GM04504 (cell line): ENCODE data around the gene MRTFA.
"Not testable (repeated sequence)": the region's sequence is repeated elsewhere in the genome, so short reads cannot be mapped to it uniquely, and the experiment has no call there.

Experiments used
- DNase-seq: peaks from one replicate; pipeline ENCODE4 v3.0.0-alpha.2; 2012; ENCODE audit warnings: low read depth

MRTFA gene

DNA sequence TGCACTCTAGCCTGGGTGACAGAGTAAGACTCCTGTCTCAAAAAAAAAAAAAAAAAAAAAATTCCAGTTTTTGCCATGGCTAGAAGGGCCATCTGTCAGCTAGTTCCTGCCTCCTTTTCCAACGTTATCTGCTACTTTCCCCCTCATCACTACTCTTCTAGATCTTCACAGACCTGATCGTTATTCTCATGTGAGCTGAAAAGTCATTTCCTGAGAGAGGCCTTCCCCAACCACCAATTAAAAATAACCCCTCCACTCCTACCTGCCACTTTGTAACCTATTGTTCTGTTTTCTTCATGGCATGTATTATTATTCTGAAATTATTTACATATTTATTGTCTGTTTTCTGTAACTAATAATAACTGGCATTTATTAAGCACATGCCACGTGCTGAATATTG is 241.9 kb downstream of the MRTFA start:
- DNase-seq, result no peak

DNA sequence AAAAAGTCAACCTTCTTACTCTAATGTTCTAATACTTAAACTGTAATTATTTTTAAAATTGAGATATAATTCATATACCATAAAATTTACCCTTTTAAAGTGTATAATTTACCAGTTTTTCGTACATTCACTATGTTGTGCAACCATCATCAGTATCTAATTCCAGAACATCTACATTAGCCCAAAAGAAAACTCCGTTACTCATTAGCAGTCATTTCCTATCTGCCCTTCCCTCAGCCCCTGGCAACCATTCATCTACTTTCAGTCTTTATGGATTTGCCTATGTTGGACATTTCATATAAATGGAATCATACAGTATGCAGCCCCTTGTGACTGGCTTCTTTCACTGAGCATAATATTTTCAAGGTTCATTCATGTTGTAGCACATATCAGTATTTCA is 243.9 kb downstream of the MRTFA start:
- no peak for DNase-seq

DNA sequence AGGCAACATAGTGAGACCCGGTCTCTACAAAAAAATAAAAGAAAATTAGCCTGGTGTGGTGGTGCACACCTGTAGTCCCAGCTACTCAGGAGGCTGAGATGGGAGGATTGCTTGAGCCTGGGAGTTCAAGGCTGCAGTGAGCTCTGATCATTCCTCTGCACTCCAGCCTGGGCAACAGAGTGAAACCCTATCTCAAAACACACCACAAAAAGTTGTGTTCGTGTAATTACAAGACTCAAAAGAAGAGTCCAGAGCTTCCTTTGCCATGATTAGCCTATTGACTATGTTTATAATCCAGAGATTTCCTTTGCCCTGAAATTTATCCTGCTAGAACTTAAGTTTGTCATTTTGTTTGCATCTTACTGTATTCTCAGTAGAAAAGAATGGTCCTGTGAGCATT is 245.1 kb downstream of the MRTFA start:
- DNase-seq, result no peak

DNA sequence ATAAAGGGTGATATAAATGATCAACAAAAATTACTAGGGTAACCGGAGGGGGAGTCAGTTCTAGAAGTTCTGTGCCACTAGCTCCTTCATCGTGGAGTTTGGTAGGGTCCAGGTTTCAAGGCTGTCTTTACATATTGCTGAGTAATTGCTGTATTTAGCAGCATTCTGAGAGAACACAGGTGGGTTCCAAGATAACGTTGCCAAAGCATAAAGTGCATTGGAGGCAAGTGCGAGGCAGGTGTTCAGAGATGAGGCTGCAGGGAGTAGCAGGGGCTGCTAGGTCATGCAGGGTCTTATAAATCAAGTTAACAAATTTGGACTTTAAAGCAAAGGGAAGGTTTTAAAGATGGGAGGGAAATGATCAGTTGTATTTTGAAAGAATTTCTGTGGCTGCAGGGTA is 248.3 kb downstream of the MRTFA start:
- DNase-seq, result no peak

GRCh38 chr22:40387746-40388145 is 248.8 kb downstream of the MRTFA start:
- DNase-seq, result no peak

DNA sequence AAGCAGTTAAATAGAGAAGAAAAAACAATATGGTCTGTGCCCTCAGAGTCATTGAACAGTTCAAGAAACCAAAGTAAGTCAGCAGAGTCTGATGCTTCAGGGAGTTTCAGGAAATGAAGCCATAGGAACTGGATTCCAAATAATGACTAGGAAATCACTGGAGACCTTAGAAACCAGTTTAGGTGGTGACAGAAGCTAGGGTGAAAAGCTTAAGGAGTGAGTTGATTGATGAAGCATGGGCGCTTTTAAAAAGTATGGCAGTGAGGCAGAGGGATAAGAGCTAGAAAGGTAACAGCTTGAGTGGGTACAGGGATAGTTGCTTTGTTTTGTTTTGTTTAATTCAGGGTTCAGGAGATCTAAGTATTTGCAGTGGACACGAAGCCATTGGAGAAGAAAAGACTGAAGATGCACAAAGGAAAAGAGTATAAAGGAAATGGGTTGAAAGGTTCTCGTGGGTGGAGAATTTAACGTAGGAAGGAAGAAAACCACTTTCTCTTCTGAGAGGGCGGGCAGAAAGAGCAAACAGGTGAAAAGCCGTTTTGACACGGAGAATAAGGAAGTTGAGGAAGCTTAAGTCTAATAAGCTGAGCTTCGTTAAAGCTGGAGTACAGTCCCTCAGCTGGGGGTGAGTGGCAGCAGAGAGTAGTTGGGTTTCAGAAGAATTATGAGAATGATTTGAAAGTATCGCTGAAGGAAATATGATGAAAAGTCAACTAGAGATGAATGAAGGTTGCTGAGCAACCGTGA is 251.3 kb downstream of the MRTFA start:
- no peak for DNase-seq

GRCh38 chr22:40383905-40384304 is 252.6 kb downstream of the MRTFA start:
- DNase-seq, result peak; percentile 44

GRCh38 chr22:40381461-40381860 is 255.1 kb downstream of the MRTFA start:
- DNase-seq, result no peak

DNA sequence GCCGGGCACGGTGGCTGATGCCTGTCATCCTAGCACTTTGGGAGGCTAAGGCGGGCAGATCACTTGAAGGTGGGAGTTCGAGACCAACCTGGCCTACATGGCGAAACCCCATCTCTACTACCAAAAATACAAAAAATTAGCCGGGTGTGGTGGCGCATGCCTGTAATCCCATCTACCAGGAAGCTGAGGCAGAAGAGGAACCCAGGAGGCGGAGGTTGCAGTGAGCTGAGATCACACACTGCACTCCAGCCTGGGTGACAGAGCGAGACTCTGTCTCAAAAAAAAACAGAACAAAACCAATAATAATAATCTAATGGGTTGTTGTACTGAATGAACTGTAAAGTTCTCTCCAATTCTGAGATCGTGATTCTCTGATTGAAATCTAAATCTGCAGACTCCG is 258.1 kb downstream of the MRTFA start:
- not testable (repeated sequence) for DNase-seq

DNA sequence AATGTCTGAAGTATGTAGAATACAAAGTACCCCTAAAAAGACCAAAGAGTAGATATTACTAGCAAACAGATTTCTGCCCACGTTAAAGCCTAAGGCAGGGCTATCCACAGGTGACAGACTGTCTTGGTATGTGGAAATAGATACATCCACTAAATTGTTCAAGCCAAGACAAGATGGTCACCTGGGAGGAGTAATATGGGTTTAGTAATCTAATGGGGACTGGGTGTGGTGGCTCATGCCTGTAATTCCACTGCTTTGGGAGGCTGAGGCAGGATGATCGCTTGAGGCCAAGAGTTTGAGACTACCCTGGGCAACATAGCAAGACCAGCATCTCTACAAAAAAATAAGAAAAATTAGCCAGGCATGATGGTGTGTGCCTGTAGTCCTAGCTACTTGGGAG is 258.6 kb downstream of the MRTFA start:
- no peak for DNase-seq

DNA sequence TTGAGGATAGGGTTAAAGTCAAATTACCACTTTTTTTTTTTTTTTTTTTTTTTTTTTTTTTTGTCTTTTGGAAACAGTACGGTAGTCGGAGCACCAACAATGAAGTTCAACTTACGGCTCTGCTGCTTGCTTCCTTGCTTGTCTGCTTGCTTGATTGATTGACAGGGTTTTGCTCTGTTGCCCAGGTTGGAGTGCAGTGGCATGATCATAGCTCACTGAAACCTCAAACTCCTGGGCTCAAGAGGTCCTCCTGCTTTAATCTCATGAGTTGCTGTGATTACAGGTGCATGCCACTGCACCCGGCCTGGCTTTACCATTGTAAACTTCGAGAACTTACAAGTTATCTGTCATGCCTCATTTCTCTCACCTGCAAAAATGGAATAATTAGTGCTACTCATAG is 260.4 kb downstream of the MRTFA start:
- DNase-seq, result no peak

DNA sequence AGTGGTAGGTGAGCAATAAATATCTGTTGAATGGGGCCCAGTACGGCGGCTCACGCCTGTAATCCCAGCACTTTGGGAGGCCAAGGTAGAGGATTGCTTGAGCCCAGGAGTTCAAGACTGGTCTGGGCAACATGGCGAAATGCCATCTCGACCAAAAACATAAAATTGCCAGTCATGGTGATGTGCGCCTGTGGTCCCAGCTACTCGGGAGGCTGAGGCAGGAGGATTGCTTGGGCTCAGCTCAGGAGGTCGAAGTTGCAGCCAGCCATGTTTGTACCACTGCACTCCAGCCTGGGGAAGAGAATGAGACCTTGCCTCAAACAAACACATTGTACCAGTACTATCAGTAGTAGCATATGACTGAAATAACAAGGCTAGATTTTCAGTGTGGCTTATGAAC is 262.0 kb downstream of the MRTFA start:
- DNase-seq, result no peak

- no peak for DNase-seq
Observed at GRCh38 chr22:40368836-40369235, 267.7 kb downstream of the MRTFA start.

- no peak for DNase-seq
Observed at GRCh38 chr22:40368016-40368415, 268.5 kb downstream of the MRTFA start.

GRCh38 chr22:40367342-40367741 is 269.2 kb downstream of the MRTFA start:
- no peak for DNase-seq

DNA sequence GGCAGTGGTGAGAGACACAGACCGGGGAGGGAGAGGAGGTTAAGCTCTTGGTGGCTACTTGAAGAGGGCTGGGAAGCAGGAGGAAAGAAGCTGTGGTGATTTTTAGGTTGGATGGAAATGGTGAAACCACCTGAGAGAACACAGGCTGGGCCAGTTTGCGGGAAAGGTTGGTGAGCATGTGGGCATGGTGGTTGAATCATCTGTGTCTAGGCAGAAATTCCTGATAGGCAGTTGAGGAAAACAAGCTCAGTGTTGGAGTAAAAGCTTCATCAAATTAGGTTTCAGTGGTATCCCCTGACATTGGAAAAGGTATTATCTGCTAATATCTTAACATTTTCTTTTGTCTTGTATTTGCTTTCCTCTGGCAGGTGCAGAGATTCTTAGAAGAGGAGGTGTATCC is 270.5 kb downstream of the MRTFA start:
- no peak for DNase-seq

- no peak for DNase-seq
Observed at GRCh38 chr22:40364431-40364830, 272.1 kb downstream of the MRTFA start.

DNA sequence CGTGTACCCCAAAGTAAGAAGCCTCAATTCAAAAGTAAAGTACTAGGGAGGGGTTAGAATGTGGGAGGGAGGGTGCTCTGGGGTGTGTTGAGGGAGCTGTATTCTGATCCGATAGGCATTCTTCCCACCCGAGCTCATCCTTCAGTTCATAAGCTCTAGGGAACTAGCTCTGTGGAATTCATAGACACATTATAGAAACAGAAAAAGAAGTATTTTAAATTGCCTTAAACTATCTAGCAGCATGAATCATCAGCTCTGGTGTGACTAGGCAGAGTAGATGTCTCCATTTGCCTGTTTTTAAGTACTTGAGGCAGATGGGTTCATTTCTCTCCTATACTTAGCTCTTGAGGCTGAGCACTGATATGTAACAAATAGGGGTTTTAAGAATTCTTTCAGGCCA is 273.5 kb downstream of the MRTFA start:
- DNase-seq, result peak; percentile 42

- DNase-seq, result no peak
Observed at GRCh38 chr22:40361100-40361499, 275.4 kb downstream of the MRTFA start.
